Bronchial epithelial cell (primary cell): Measurements from ENCODE around the gene RND1. TPM values are rescaled to one million over a fixed set of nuclear protein-coding genes. Genes with fewer than 3 reads are reported as not detected.
"Not testable (repeated sequence)": the region's sequence is repeated elsewhere in the genome, so short reads cannot be mapped to it uniquely, and the experiment has no call there.

ENCODE experiments used
- DNase-seq: peaks from one replicate; pipeline ENCODE4 v3.0.0-alpha.2; 2010; ENCODE audit warnings: low read depth
- FAIRE-seq: peaks from 2 replicates; lab custom pipeline; 2011; peaks lifted over from hg19 to GRCh38; lab: Jason Lieb, UNC
- H3K27me3 ChIP-seq: 2 replicates; pipeline ENCODE4 v1.5.1; 2011; ENCODE audit warnings: low read length; ENCODE audit not compliant: control insufficient read depth, insufficient read depth
- H3K36me3 ChIP-seq: 2 replicates; pipeline ENCODE4 v1.5.1; 2011; ENCODE audit warnings: low read length; ENCODE audit not compliant: control insufficient read depth, insufficient read depth
- H3K4me3 ChIP-seq: 2 replicates; pipeline ENCODE4 v1.5.1; 2011; ENCODE audit warnings: mild to moderate bottlenecking, low read depth, low read length, control low read depth
- CTCF ChIP-seq: IDR thresholded peaks from 2 replicates; pipeline ENCODE4 v1.5.1; 2011; ENCODE audit warnings: mild to moderate bottlenecking, moderate library complexity, low read length, control low read depth, inconsistent platforms; ENCODE audit not compliant: insufficient read depth, severe bottlenecking
- total RNA-seq: library from RNA; depleted of rRNA; stranded (reverse); fragments of >200 nt; gene quantifications from 2 replicates; pipeline ENCODE4 v1.2.1, GENCODE V29; 2014

Gene RND1
- total RNA-seq, 1 donor from 2014 or later, result 2.9 TPM

- TF ChIP-seq CTCF, result no peak
- no peak for FAIRE-seq
These were observed 12.9 kb upstream of the RND1 start for GRCh38 chr12:48878548-48878947.

DNA sequence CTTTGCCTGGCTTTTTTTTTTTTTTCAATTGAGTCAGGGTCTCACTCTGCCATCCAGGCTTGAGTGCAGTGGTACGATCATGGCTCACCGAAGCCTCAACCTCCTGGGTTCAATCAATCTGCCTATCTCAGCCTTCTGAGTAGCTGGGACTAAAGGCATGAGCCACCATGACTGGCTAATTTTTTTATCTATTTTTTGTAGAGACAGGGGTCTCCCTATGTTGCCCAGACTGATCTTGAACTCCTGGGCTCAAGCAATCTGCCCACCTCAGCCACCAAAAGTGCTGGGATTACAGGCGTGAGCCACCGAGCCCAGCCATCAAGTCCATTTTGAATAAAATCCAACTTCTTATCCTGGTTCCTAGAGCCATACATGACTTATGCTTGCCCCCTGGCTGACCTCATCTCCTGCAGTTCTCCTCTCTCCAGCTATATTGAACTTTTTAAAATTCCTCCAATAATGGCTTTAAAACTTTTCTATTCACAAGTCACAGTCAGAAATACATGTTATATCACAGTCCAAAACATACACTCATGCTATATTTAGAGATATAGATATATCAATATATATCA, 10.4 kb upstream of the RND1 start:
- no peak for DNase-seq
- no peak for FAIRE-seq
- H3K36me3 ChIP-seq, result no peaks in the 10 kb centered on the region
- no peak for TF ChIP-seq CTCF
- no peaks in the 10 kb centered on the region for H3K27me3 ChIP-seq
- H3K4me3 ChIP-seq, result no peak overlapping the region

More at GRCh38 chr12:48878548-48878947, 12.9 kb upstream of the RND1 start:
- DNase-seq, result no peak
- Histone ChIP-seq H3K4me3 (no peak overlapping the region), H3K27me3 (no peaks in the 10 kb centered on the region), H3K36me3 (no peaks in the 10 kb centered on the region)

- DNase-seq, H3K27me3 ChIP-seq, FAIRE-seq, H3K36me3 ChIP-seq, H3K4me3 ChIP-seq: not testable (repeated sequence)
These were observed 7.9 kb upstream of the RND1 start for GRCh38 chr12:48873534-48873933.

- no peak for FAIRE-seq
- DNase-seq, result no peak
- Histone ChIP-seq H3K36me3 (no peaks in the 10 kb centered on the region), H3K27me3 (no peaks in the 10 kb centered on the region), H3K4me3 (no peak overlapping the region)
- no peak for TF ChIP-seq CTCF
These were observed 7.4 kb upstream of the RND1 start for GRCh38 chr12:48873096-48873495.

DNA sequence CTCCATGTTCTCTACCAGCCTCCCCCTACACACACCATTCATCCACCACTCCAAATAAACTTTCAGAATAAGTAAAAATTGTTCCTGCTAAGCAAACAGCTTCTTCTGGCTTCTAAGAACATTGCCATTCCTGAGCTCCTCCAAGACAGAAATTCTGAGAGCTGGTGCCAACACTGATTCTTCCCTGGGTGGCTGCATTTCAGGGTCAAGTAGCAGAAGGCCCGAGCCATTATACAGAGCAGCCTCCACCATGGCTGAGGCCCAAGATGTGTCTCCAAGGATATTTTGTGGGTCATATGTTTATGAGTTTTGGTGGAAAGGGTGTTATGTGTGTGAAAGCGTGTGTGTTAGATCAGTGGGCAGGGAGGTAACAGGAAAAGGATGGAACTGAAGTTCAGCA, 3.5 kb upstream of the RND1 start:
- DNase-seq (no peak), FAIRE-seq (no peak)
- H3K27me3 ChIP-seq, result no peaks in the 10 kb centered on the region
- no peak for TF ChIP-seq CTCF
- no peaks in the 10 kb centered on the region for H3K36me3 ChIP-seq
- H3K4me3 ChIP-seq, result no peak overlapping the region

DNA sequence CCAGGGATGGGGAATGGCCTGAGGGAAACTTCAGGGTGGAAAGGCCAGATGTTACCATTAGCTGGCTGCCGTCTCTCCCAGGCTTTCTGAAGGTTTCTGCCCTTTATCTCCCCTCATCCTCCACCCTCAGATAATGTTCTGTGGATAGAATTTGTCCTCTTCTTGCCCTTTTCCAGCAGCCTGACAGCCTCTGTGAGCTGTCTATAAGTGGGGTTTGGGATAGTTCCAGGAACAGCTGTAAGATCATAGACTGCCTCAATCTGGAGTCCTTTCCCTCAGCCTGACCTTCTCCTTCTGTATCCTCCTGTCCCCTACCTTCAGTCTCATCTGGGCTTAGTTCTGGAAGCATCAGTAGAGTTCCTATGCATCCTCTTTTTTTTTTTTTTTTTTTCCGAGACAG, 2.8 kb upstream of the RND1 start:
- FAIRE-seq, result no peak
- TF ChIP-seq CTCF, result no peak
- no peak overlapping the region for H3K4me3 ChIP-seq
- H3K36me3 ChIP-seq, result no peaks in the 10 kb centered on the region
- no peaks in the 10 kb centered on the region for H3K27me3 ChIP-seq
- DNase-seq, result no peak
